HT1080 (cell line): ENCODE measurements around the gene PRKN. TPM values are rescaled to one million over a fixed set of nuclear protein-coding genes. Genes with fewer than 3 reads are reported as not detected.

Experiments used
- DNase-seq: peaks from one replicate; pipeline ENCODE4 v3.0.0-alpha.2; 2015; ENCODE audit warnings: low read depth
- total RNA-seq: library from RNA; depleted of rRNA; stranded (reverse); fragments of >200 nt; shearing (Covaris generic); gene quantifications from 2 replicates; pipeline ENCODE4 v1.2.3, GENCODE V29; 2014

The PRKN gene
- total RNA-seq, 1 experiment from 2014 or later = not detected

DNA sequence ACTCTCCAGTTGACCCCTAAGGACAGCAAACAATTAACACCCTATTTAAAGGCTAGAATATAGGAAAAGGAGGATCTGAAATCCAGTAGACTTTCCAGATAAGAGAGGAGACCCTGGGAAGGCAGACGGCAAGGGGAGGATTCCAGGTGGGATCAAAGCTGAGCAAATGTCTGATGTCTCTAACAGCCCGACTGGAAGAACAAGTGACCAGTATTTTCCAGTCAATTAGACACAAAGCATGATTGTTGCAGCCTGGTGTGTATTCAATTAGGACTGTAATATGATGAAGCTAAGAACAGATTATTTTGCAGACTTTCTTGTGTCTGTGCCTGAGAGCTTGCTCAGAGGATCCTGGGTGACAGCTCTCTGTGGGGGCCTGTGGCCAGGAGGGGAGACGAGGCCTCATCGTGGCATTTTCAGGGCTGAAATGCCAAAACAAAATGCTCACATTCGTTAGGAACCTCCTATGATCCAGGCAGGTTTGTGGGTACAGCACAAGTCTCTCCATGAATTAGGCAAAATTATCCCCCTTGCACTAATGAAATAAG is 981.9 kb downstream of the PRKN start:
- no peak for DNase-seq

DNA sequence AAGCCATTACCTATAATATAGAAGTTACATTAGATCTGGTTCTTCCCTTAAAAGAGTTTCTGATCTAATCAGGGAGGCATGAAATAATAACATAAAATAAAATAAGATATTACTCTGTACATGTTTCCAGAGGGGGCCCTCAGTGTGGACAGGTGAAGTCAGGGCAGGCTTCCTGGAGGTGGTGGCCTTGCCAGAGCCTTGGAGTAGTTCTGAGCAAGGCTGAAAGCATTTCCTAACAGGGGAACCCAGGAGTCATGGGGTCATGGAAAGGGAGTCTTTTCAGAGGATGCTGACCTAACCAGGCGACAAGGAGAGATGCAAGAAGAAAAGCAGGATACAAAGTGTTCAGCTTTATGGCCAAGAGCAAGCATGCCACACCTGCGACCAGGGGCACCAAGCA is 982.4 kb downstream of the PRKN start:
- DNase-seq = no peak

DNA sequence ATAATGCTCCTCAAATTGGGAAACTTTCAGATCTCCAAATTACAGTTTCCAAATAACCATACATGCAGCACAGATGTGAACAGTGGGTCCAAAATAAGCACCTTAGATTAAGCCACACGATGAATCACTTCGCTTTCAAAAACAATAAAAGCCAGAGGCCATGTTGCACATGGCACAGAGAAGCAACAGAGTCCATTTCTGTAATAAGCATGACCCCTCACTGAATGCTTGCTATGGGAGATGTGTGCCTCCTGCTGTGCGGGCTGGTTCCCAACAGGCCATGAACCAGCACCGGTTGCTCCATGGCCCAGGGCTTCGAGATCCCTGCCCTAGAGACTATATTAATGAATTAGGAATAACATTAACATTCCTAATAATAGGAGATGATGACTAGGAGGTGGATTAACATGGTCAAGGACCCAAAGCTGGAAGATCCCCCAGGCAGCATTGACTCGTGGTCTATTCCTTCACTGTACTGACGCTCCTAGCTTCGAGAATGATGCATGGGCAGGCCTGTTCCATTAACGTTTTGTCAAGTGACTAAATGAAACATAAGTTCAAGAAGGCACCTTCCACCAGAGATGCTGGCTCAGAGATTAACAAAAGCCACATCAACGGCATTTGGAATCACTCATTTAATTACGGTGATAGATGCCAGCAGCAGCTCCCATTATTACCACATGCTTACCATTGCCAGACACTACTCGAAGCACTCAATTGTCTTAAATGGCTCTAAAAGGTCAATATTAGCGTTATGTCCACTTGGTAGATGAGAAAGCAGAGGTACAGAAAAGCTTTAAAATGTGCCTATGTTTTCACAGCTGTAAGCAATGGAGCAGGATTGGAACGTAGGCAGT is 983.1 kb downstream of the PRKN start:
- no peak for DNase-seq

DNA sequence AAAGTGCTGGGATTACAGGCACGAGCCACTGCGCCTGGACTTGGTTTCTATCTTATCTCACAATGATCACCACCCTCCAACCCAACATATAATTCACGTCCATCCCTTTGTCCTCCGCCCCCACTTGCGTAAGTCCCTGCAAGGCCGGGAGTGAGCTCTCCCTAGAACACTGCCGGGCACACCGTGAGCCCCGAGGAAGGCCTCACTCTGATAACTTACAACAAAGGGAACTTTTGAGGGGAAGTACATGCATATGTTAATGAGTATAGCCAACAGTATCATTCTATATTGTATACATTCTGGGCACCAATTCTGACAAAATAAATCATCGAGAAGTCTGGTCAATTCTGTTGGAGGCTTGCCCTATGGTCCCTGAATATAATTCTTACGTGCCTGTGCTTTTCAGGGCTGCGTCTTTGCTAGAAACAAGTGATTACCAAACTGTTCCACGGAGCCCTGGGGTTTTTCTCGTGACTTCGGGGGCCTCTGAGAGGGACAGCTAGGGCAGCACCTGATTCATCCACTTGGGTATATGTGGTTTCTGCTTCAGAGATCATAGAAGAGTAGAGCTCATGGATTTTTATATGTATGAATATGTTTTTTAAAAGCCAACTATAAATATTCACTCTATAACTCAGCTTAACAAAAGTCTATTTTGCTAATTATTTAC is 983.9 kb downstream of the PRKN start:
- no peak for DNase-seq

DNA sequence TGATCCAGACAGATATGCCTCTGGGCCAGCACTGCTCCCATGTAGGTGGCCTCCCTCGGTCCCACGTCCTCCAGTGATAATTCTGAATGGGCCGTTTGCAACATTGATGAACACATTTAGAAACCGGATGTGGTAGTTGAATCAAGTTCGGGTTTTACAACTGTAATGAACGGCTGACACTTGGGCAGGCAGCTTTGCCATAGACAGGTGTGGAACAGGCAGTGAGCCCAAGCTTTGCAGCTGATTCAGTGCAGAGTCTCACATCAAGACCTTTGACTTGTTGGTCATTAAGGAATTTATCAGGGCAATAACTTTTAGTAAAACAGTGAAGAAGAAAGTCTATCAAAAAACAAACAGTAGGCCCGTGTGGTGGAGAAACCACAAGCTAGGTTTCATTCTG is 987.1 kb downstream of the PRKN start:
- no peak for DNase-seq

DNA sequence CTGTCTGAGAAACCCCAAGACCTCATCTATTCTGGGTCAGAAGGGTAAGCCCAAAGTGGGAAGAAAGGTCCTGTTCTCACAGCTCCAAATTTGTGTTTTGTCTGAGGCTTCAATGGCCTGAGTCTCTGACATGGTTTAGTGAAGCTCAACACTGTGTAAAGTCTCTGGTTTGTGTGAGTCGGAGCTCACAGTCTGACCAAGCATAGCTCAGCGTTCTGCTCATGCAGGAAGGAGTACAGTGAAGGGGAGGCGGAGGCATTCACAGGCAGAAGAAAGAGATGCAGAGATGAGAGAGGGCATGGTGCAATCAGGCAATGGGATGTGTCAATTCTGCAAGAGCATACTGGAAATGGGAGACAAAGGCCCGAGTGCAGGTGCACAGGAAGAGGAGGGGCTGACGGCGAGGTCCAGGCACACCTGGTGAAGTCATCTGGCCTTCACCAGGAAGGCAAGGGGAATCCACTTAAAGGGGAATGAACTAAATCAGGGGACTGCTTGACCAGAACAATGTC is 990.7 kb downstream of the PRKN start:
- DNase-seq = no peak

DNA sequence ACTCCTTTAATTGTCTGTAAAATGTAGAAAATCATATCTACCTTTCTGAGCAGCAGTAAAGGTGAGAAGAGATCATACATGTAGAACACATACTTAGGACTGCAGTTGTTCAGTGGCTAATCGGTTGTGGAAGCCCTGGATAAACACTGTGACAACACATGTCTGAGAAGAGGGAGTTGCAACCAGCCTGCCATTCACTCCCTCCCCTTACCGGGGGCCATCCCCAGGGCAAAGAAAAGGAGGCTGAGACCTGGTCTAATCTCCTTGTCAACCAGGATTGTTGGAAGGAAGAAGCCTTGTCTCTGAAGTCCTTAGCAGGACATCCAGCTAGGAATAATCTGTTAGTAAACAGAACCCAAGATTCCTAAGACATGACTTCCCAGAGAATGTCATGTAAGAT is 991.2 kb downstream of the PRKN start:
- DNase-seq = no peak

DNA sequence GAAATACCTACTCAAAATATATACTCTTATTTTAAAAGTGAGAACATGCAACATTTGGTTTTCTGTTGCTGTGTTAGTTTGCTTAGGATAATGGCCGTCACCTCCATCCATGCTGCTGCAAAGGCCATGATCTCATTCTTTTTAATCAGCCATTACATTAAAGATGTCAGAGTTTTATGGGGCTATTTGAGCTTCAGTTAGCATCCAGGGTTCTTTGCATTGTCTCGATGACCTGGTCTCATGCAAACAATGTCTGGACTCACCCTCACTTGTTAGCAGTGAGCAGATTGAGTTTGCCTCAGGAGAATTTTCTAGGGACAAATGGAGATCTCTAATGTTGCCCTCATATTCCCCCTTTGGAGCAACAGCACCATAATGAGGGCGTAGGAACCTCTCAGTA is 995.0 kb downstream of the PRKN start:
- DNase-seq = no peak

DNA sequence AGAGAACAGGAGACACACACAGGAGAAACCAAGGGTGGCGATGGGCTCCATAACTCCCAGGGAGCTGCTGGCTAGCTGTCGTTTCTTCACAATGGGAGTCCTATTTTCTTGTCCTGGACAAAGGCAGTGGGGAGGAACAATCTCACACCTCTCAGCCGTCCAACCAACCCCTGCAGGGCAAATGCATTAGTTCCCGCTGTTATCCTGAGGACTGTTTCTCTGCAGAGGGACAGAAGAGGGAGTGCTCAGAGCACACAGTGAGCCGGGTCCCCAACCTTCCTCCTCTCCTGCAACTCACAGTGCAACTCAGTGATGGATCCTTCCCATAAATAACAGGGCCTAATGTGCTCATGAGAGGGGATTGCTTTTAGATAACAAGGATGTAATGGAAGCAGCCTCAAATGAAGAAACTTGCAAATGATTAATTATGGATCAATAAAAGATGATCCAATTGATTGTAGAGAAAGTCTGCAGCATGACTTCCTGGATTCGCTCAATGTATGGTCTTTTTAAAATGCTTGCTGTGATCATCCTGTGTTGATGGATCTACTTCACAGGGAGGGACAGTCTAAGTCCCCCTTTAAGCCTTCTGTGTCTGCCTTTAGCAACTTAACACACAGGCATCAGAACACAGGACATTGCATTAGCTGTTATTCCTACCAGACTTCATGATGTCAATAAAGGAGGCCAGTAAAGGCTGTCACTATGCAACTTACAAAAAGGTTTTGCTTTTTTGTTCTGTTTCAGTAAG is 1000.3 kb downstream of the PRKN start:
- DNase-seq = no peak

DNA sequence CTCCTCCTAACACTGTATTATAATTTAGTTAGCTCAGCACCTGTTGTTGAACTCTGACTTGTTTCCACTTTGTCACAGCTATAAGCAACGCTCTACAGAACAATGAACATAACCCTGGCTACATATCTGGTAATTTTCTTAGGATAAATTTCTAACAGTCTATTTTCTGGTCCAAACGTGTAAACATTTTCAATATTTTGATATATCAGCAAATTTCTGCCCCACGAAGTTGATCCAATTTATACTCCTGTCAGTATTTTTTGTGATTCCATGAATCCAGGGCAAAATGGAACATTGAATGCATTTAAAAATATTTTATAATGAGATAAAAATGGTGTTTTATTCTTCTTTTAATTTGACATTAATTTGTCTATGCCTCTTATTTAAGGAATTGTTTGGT is 1005.2 kb downstream of the PRKN start:
- DNase-seq = no peak

DNA sequence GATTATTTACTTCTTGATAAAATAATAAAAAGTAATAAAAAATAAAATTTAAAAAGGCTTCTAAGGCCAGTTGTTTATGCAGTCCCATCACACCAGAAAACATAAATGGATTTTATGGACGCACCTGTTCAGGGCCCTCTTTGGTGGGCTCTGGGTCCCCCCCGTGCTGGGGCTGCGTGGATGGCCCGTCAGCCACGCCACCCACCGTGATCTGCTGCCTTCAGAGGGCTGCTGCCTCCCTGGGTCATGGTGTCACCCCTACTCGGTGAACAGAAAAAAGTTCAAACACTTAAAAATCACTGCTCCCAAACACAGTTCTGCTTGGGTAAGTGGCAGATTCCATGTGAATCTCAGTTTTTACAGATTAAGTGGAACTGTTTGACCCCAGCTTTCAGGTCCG is 1006.1 kb downstream of the PRKN start:
- no peak for DNase-seq

DNA sequence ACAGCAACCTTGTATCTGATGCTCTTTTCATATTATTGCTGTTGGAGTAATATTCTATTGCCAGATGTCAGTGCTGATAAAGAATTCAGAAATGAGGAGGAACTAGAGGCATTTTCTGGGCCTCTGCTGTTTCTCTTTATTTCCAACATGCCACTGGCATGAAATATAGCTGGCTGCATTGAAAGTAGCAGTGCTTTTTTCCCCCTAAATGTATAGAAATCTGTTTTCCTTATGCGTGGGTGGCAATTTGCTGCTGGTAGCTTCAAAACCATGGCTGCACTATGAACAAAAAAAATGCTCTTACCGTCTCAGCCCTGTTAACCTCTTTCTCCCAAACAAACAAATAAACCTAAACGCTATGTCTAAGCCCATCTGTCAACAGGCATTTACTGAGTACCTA is 1011.4 kb downstream of the PRKN start:
- no peak for DNase-seq

DNA sequence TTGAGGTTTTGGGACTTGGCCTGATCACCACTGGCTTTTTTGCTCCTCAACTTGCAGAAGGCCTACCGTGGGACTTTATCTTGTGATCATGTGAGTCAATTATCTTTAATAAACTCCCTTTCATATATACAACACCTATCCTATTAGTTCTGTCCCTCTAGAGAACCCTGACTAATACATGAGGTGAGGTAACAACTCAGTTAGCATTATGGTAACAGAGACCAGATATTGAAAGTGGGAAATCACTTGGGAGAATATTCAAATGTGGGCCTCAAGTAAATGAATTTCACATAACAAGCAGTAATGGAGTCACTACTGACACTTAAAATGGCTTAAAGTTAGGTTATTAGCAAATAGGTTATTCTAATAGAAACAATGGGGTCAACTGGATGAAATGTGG is 1015.6 kb downstream of the PRKN start:
- no peak for DNase-seq

DNA sequence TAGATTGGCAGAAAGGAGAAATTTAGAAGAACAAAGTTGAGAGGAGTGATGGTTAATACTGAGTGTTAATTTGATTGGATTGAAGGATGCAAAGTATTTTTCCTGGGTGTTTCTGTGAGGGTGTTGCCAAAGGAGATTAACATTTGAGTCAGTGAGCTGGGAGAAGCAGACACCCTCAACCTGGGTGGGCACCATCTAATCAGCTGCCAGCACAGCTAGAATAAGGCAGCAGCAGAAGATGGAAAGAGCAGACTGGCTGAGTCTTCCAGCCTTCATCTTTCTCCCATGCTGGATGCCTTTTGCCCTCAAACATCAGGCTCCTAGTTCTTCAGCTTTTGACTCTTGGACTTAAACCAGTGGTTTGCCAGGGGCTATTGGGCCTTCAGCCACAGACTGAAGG is 1016.1 kb downstream of the PRKN start:
- no peak for DNase-seq

DNA sequence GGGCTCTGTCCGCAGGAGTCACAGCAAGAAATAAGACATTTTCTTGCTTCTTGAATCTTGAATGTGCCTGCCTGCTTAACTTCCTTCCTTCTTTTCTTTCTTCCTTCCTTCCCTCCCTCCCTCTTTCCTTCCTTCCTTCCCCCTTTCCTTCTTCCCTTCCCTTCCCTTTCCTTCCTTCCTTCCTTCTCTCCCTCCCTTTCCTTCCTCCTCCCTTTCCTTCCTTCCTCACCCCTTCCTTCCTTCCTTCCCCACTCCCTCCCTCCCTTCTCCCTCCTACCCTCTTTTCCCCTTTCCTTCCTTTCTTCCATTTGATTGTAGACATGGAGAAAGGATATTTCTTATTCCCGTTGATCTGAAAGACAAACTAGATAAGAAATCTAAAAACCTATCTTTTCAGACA is 1016.9 kb downstream of the PRKN start:
- no peak for DNase-seq

DNA sequence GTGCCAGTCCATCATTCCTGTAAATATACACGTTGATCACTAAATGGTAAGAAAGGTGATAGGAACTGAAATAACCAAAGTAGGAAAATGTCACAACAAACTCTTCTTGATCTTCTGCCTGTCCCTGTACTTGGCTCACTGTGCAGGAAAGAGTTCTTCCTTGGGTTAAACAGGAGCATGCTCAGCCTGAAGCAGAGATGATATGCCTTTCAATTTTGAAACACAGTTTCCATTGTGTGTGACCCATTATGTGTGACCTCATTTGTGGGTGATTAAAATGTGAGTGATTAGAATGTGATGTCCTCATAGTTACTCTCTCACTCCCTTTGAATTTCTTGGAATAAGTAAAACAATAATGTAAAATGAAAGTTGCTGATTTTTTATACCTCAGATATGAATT is 1026.5 kb downstream of the PRKN start:
- DNase-seq = no peak

DNA sequence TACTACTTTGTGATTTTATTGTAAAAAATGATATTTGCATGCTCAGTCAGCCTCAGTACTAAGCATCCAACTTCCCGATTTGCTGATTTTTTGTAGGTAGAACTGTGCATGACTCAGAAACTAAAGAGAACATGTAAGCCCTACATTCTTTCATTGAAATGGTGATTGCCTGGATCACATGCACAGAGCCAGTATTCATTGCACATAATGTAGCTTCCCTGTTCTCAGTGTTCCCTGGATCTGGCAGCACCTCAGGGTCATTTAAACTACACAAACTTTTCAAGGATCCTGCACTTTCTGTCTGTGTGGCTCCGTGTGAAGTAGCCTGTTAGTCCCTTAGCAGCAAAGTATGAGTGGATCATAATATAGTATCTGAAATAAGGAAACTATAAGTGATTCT is 1030.8 kb downstream of the PRKN start:
- DNase-seq = no peak

DNA sequence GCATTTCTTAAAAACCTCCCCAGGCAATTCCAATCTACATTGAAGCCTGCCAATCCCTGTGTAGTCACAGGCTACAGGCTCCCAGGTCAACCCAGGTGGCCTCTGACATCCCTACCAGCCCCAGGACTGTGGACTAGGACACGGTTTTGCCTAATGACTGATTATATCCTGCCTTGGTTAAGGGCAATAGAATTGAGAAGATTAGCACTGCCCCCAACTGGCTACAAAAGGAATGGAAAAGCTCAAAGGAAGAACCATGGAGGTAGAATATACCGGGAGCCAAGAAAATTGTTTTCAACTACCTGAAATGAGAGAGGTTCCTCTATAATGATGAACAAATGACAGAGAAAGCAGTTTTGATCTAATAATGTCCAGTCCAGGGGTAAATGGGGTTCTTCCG is 1032.6 kb downstream of the PRKN start:
- peak; percentile 24 for DNase-seq

DNA sequence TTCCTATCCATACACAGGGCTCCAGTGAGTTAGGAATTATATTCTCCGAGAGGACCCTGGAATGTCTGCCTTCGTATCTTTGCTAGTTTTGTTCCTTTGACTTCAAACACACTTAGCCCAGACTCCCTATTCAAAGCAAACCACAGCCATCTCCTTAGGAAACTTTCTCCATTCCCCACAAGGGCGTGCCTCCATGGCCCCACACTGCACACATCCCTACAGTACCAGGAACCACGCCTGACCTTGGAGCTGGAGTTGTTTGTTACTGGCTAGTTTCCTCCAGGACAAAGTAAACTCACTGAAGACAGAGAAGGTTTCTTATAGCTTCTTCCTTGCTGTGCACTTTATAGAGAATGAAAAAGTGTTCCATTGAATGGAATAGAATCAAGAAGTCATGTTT is 1040.9 kb downstream of the PRKN start:
- DNase-seq = no peak

DNA sequence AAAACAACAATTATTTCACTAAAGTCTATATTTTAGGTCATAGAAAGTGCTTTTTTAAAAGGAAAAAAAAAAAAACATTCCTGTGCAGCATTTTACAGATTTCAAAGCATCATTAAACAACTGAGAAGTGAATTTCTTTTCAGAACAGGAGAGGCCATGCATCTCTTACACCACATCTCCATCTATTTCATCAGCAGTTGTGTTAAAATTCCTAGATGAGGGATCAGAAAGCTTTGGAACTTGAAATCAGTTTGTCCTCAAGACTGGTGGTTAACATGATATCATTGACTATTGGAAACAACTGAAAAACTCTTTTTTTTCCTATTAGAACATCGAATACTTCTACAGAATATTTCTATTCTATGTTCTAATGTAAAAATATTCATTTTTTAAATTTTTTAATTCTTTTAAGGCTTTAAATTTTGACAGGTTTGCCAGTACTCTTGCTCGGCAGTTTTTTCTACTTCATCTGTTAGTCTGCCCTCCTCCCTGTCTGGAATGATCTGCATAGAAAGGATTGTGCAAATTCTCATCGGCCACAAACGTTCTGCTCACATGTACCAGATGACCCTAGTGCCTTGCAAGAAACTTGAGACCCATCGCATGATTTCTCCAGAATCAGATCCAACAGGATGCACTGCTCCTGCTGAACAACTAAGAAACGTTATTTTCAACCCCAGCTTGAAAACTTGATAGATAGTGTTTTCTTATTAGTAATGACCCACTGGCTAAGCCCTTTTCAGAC is 1042.7 kb downstream of the PRKN start:
- no peak for DNase-seq

DNA sequence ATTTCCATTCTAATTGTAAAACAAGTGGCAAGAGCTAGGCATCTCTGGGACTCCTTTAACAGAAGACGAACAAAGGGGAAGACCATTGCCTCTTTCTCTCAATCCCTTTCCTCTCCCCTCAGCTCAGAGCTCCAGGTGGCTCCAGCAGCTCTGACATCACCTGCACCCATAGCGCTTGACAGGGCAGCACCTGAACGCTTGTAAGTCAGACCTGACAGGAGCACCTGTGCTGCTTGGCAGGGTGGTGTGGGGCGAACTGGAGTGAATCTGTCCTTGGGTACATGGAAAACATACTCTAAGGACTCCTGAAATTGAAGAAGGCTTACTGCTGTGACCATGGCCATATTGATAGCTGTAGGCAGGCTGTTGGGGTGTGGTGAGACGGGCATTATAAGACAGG is 1044.2 kb downstream of the PRKN start:
- no peak for DNase-seq
